Measurements from ENCODE around the gene NFU1.

The NFU1 gene

DNA sequence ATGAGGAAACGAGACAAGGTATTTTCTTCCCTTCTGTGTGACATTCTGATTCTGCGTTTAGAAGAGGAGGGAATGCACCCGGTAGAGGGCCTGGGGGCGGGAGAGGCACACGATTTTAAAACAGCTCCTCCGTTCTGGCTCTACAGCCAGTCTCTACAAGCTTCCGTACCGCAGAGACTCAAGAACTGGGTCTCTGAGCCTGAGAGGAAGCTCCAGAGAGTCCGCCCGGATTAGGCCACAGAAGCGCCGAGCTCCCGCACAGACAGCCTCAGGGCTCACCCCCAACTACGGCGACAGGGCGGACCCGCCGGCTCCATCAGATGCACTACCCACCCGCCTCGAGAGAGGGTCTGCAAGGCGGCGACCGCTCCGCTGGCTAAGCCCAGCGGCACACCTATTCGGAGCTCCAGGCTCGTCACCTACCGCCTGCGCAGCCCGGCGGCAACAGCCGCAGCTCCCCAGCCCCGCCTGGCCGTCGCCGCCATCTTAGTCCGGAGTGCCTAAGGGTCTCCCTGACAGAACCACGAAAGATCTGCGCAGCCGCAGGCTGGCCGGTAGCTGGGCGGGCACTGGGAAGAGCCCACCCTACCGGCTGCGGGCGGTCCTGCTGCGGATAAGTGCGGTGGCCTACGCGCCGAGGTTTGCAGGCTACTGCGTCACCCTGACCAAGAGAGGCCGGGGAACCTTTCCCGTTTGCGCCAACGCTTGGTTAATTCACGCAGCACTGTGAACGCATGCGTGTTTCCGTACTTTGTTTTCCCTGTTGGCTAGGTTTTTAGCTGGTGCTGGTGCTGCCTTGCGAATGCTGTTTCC, at the start of gene NFU1:
NFU1 (minus strand) TSS at position 498 of the 813 bp plus-strand sequence; CDS start at position 485, 13 bp downstream.
- DNase-seq (ENCODE audit: low read depth, low spot score): peak; percentile 98

DNA sequence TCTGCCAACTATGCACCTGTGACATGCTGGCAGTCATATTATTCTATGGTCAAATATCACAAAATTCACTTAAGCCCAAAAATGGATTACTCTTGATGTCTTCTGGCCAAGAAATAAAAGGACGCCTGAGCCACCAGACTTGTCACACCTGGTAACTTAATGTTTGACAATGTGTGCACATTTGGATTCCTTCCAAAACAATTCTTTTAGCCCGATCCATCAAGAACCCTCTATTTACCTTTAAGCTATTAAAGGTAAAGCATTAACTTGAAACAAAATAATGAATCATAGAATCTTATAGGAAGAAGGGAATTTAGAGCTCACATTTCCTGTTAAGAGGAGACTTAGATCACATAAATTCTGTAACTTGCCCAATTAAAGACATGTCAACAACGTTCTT, 46.5 kb upstream of the NFU1 start:
- DNase-seq (ENCODE audit: low read depth, low spot score): no peak

DNA sequence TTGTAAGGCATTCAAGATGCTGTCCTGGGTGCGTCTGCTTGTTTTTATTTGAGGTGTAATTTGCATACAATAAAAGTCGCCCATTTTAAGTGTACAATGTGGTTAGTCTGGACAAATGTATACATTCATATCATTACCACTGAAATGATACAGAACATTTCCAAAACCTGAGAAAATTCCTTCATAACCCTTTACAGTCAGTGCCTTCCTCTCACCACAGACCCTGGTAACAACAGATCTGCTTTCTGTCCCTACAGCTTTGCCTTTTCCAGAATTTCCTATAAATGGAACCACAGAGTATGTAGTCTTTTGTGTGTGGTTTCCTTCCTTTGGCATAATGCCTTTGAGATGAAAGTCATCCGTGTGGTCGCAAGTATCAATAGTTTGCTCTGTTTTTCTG, 45.8 kb upstream of the NFU1 start:
- peak; percentile 73 for DNase-seq (ENCODE audit: low read depth, low spot score)

DNA sequence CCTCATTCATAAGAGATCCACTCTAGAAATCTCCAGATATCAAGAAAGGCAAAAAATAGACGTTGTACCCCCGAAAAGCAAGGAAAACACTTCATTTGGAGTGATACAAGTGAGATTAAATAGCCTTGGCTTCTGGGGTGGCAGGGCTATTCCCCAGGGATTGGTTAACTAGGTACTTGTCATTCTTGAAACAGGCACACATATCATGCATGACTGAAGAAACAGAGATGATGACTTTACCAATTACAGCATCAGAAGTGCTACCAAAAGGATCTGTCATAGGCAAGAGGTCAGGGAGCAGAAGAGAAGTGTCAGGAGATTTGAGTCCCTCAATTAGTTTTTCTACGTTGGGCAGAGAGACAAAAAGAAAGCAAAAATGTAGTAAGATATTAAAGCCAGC, 45.2 kb upstream of the NFU1 start:
- no peak for DNase-seq (ENCODE audit: low read depth, low spot score)

DNA sequence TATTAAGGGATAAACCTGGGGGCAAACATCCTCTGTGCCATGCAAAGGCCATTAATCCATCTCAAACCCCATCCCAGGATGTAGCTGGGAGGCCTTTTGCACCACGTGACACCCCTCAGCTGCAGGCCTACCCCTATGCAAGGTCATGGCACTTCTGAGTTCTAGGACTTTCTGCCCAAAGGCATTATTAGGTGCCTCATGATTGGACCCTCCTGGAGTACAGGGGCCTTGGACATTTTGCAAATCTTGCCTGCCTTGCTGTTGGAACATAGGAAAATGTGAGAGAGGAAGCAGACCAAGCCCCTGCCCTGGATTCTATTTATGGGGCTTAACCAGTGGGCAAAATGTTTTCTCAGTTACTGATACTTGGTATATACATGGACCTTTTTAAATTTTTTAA, 44.2 kb upstream of the NFU1 start:
- no peak for DNase-seq (ENCODE audit: low read depth, low spot score)

DNA sequence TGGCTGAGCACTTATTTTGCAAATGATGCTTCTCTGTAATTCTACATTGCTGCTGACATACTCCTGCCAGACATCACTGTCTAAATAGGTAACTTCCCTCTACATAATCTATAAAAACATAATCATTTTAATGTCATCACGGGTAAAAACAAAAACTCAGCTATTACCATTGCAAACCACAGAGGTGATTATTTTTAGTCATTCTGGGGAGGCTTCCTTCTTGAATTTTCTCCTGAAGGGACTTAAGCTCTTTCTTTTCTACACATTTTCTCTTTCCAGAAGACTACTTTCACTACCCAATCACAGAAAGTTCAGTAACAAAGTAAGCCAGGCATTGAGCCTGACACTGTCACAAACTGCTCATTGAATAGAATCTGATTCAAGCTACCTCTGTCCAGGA, 40.4 kb upstream of the NFU1 start:
- no peak for DNase-seq (ENCODE audit: low read depth, low spot score)

DNA sequence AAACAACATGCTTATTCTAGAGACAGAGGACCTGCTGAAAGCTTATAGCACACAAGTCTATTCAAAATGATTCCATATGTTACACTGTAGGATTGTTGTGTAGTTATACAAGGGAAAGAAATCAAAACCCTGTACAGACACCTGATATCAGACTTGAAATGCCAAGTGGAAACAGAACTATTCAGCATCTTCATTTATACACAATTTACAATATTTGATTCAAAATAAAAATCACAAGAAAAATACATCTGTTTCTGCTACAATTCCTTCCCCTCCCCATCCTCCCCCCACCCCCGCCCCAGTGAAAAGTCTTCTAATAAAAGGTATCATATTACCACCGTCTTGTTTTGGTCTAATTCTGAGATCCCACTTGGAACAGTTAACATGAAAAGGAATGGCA, 37.5 kb upstream of the NFU1 start:
- DNase-seq (ENCODE audit: low read depth, low spot score): no peak

DNA sequence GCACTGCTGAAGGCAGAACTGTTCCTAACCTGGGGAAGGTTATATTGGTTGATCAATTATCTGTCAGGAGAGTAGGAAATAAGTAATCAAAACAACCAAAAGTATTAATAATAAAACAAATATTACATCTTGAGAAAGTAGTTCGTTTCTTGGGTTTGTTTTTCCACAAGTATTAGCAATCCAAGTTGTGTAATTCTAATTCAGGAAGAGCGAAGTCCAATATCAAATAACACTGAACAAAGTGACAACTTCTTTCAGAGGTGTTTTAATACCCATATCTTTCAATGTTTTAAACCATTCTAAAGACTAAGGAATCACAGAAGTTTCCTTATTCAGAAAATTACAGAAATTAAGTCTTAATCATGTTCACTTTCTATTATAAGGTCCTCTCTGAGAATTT, 34.6 kb upstream of the NFU1 start:
- no peak for DNase-seq (ENCODE audit: low read depth, low spot score)

DNA sequence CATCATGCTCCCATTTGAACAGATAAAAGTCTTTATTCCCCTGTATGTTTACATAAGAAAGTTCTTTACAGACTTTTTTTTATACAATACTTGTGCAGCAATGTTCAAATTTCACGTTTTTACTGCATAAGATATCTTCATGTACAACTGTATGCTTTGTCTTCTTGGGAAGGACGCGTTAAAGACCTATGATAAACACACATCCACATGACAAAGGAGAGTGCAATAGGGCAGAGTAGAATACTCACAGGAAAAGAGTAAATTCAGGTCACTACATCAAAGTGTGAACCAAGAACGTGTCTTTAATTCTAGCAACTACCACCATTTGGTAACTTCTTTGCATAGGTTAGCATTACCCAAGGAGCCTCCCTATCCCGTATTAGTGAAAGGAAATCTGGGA, 33.7 kb upstream of the NFU1 start:
- DNase-seq (ENCODE audit: low read depth, low spot score): no peak

DNA sequence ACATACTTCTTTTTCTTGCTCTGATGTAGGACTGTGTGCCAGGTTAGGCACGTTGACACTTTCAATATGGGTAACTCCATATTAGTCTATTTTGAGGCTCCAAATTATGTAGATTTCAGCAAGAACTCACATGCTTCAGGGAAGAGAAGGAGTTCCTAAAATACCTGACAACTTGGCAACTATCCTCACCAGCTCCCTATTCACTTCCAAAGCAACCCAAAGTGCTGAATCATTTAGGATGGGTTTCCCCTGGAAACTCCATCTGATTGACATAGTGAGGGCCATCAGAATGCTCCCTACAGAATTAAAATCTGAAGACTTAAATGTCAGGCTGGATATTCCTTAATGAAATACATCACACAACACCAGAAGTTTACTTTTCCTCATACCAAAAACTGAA, 32.5 kb upstream of the NFU1 start:
- DNase-seq (ENCODE audit: low read depth, low spot score): peak; percentile 44

DNA sequence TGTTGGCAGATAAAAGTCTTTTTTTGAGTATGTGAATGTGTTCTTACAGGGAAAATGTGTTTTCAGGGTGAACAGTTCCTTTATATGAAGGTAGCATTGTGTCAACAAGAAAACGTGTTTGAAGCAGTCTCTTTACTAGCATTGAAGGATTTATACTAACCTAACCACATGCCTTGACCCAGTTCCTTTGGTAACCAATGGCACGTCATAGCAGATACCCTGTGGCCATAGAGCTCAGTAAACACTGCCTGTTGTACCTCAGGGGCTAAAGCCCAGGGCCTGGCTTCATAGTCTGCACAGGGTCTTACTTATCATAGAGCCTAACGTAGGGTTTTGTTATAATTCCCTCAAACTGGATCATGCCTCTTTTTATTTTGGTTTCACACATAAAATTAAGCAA, 32.1 kb upstream of the NFU1 start:
- DNase-seq (ENCODE audit: low read depth, low spot score): no peak

DNA sequence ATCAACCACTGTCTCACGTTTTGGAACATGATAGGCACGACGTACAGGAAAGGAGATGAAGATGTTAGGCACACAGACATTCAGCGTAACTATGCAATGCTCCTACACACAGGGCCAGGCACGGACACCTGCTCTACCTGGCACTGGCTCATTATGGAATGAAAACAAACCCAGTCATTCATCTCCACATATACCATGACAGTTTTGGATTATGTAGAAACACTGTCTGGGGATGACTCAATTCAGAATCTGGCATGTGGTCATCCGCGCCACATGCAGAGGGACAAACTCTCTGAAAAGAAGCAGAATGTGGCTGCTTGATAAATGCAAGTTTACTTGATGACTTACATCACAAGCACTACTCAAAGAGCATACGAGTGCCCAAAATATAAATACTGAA, 29.5 kb upstream of the NFU1 start:
- peak; percentile 15 for DNase-seq (ENCODE audit: low read depth, low spot score)

DNA sequence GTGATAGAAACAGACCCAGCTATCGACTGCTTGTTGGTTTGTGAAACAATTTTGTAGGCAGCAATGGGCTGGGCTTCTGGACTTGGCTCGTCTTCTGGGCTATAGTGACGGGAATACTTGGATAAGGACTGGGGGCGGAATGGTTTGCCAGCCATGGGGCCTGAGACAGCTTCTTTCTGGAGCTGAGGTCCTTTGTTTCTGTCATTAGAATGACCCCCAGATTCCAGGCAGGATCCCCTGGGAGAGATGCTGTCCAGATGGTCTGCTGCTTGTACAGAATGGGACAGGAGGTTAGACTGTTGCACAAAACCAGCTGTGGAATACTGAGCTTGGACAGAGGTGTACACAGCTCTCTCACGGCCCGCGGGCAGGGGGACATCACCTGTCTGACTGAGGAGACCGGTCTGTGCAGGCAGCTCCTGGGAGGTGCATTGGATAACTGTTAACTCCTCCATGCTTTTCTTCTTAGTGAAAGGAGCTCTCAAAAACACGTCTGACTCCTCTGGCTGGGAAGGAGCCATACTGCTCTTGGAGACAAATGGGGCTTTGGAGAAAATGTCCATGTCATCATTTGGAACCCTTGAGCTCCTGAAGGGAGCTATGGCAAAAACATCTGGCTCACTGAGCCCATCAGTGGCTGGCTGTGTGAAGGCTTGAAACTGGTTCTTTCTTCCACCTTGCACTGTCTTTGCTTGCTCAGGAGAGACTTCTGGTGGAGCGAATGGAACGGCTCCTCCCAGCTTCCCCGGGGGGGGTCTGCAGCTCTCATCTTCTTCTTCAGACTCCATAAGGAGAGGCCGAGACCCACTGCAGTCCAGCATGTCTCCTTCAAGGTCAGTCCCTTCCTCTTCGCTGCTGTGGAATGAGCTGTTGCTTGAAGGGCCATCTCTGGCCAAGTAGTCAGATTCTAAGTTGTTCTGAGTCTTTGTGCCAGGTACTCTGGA, 28.6 kb upstream of the NFU1 start:
- no peak for DNase-seq (ENCODE audit: low read depth, low spot score)

DNA sequence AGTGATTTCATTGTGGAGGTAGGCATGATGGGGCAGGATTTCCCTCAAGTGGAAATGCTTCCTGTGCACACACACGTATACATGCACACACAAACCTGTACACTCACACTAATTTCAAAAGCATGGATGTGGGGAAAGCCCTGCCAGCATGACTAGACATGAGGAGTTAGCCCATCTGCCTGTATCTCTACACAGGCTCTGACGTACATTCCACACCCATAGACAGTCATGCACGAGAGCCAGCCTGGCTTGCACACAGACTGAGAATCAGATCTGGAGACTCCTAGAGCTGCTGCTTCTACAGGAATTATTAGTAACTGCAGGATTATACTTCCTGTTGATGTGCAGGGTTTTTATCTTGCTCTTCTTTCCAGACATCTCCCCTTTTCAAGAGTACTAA, 27.3 kb upstream of the NFU1 start:
- DNase-seq (ENCODE audit: low read depth, low spot score): no peak

DNA sequence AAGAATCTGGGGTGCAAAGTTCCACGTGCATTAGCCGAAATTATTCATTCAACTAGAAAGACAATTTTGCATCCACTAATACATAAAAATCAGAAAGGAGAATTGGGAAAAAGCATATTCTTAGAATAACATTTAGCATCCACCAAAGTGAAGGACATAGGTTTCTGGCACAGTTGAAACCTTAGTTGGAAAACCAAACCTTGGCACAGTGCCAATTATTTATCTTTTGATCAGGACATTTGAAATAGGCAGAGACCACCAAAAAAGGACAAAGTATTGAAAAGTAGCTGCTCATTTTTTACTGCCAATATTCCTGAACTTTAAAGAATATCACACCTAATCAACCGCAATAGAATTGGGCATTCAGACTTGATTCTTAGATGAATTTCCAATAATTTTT, 25.5 kb upstream of the NFU1 start:
- DNase-seq (ENCODE audit: low read depth, low spot score): no peak

DNA sequence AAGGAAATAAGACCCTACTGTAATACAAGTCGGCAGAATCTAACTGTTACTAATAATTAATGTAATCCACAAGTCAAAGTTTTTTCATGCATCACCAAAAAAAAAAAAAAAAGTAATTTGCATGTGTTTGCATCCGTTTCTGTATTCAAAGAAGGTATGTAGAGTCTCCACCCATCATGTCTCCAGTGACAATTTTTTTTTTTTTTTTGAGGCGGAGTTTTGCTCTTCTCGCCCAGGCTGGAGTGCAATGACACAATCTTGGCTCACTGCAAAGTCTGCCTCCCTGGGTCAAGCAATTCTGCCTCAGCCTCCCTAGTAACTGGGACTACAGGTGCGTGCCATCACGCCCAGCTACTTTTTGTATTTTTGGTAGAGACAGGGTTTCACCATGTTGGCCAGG, 24.2 kb upstream of the NFU1 start:
- DNase-seq (ENCODE audit: low read depth, low spot score): no peak

DNA sequence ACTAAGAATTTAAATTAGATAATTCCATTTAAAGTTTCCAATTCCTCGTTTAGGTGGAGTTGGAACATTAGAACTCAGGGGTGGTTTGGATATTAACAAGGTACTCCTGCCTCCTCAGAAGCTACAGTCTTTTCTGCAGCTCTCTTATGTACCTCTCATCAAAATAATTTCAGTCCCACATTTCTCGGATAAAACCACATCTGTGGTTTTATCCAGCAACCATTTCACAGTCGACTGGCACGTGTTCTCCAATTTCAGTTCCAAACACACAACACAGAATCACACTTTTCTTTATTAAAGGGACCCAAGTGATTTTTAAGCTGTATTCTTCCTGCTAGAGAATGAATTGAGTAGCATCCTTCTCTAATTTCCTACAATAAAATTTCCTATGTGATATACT, 22.7 kb upstream of the NFU1 start:
- peak; percentile 58 for DNase-seq (ENCODE audit: low read depth, low spot score)

DNA sequence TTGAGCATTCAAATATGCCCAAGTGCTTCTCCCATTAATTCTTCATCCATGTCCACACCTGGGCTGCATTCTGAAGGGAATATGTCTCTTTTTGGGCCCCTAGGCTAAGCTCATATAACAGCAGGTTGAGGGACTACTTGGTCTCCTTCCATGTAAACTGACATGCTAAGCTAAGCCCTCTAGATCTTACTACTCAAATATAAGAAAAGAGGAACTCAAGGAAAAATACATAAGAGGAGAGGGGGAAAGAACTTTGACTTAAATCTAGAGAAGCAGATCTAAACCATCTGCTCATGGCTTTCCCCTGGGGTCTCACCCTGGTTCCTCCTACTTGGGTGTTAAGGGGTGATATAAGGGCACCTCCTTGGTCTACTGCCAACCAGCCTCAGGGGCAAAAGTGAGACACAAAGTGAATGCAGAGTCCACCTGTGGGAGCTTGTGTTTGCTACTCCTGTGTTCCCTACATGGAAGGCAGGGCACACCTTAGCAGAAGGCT, 19.8 kb upstream of the NFU1 start:
- DNase-seq (ENCODE audit: low read depth, low spot score): no peak

DNA sequence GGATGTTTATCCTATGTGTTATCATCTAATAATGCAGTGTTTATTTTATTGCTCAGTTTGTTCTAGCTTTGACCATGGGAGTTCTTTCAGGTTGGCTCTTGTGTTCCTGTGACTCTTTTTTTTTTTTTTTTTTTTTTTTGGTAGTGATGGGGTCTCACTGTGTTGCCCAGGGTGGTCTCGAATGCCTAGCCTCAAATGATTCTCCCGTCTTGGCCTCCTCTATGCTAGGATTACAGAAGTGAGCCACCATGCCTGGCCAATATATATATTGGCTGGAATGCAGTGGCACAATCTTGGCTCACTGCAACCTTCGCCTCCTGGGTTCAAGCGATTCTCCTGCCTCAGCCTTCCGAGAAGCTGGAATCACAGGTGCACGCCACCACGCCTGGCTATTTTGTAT, 18.9 kb upstream of the NFU1 start:
- no peak for DNase-seq (ENCODE audit: low read depth, low spot score)

DNA sequence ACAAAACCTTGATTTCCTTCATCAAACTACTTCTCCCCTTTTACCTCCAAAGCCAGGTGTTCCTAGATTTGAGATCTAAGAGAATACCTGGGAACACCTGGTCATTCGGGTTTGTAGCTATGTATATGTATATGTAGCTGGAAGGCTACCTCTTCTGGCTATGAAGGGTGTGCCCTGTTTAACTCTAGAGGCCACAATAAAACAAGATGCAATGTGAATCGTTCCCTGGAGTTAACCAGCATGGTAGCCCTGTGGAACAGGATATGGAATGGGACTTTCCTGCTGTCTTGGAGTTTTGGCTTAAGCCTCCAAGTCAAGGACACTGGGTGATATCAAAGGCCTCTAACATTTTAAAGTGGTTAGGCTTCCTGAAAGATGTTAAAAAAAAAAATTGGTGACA, 17.7 kb upstream of the NFU1 start:
- no peak for DNase-seq (ENCODE audit: low read depth, low spot score)

DNA sequence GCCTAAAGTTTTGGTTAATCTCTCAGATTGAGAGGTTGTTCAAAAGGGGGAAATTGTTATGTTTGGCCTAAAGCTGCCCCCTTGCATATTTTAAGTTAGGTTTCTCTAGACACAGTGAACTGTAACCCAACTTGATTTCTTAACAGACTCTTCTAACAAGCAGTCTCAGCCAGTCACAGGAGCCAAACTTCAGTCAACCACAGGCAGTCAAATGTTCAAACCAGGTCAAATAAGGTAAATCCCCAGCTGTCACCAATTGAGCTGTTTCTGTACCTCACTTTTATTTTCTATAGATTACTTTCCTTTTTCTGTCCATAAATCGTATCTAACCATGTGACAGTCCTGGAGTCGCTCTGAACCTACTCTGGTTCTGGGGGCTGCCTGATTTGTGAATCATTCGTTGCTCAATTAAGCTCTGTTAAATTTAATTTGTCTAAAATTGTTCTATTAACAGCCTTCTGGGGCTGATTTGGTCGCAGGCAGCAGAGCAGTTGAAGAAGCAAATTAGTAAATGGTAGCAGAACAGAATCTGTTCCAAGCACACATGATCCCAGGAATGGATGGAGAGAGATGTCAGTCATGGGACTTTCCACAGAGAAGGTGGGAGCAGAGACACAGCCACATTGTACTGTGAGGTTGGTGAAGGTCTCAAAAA, 16.4 kb upstream of the NFU1 start:
- DNase-seq (ENCODE audit: low read depth, low spot score): peak; percentile 26

DNA sequence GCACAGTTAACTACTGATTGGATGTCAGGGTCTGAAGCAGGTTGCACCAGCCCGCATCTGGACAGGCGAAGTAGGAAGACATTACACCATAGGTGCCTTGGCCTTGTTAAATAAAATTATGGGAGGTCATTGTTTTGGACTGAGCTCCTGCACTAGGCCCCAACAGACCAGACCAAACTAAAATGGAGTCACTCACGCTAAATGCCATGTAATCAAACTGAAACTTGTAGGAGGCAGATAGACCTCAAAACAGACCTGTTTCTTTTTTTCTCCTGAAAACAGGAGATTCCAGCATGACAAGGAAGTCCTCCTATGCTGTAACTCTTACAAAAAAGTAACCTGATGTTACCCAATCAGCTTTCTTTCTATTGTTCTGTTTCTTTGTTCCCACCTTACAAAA, 15.5 kb upstream of the NFU1 start:
- no peak for DNase-seq (ENCODE audit: low read depth, low spot score)
